Glomerular visceral epithelial cell (primary cell): Measurements from ENCODE around the gene GMPPB.
"Not testable (repeated sequence)": the region's sequence is repeated elsewhere in the genome, so short reads cannot be mapped to it uniquely, and the experiment has no call there.

Experiments used
- DNase-seq: peaks from one replicate; pipeline ENCODE4 v3.0.0-alpha.2; 2016; ENCODE audit errors: extremely low spot score

GMPPB gene

DNA sequence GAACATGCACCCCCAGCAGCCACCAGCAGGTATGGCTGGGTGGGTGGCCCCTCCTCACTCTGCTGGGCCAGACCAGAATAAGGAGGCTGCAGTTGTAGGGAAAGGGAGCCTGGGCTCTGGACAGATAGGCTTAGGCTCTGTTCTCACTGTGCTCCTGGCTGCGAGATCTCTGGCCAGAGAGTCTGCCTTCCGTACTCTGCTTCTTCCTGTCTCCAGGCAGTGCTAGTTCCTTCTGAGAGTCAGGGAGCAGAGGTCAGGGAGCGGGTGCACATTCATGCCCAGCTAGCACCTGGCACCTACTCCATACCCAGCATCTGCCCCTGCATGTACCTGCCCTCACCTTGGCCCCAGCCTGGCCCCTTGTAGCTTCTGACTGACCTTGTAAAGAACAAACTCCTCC is 32.3 kb downstream of the GMPPB start:
- DNase-seq: not testable (repeated sequence)

- not testable (repeated sequence) for DNase-seq
Observed at GRCh38 chr3:49690856-49691255, 32.9 kb downstream of the GMPPB start.

- not testable (repeated sequence) for DNase-seq
Observed at GRCh38 chr3:49689908-49690624, 33.7 kb downstream of the GMPPB start.

GRCh38 chr3:49689046-49689907 is 34.5 kb downstream of the GMPPB start, which contains the start of the genes MST1 and RNF123:
MST1 (minus strand) TSS chr3:49689474; CDS start chr3:49688691, 783 bp downstream.
RNF123 (plus strand) TSS chr3:49689557; CDS start chr3:49691166, 1,609 bp downstream.
- DNase-seq: peak; percentile 88

DNA sequence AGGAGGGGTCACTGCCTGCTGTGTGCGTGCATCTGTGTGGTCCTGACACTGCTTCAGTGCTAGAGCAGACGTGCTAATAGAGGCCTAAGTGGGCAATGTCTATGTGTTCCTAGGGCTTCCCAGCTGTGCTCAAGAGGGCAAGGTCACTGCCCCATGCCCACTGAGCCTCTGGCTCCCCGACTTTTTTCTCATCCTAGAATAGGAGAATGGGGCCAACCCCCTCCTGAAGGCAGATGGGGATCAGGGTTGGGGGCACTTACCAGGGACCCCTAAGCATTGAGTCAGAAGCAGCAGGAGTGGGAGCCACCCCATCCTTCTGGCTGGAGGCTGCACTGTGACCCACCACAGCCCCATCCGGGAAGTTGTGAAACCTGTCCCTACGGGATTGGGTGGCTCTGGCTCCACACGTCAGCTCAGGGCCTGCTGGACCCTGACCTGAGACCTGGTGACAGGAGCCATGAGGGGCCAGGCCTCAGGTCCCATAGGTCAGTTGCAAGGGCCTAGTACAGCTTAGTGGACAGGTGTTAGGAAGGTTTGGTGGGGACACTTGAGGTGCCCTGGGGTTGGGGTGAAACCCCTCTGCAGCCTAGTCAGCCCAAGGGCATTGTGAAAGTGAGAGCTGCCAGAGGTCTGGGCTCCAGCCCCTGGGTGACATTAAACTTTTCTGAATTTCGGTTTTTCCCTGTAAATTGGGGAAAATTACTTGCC is 35.3 kb downstream of the GMPPB start:
- DNase-seq: not testable (repeated sequence)

GRCh38 chr3:49687424-49687795 is 36.3 kb downstream of the GMPPB start:
- not testable (repeated sequence) for DNase-seq

DNA sequence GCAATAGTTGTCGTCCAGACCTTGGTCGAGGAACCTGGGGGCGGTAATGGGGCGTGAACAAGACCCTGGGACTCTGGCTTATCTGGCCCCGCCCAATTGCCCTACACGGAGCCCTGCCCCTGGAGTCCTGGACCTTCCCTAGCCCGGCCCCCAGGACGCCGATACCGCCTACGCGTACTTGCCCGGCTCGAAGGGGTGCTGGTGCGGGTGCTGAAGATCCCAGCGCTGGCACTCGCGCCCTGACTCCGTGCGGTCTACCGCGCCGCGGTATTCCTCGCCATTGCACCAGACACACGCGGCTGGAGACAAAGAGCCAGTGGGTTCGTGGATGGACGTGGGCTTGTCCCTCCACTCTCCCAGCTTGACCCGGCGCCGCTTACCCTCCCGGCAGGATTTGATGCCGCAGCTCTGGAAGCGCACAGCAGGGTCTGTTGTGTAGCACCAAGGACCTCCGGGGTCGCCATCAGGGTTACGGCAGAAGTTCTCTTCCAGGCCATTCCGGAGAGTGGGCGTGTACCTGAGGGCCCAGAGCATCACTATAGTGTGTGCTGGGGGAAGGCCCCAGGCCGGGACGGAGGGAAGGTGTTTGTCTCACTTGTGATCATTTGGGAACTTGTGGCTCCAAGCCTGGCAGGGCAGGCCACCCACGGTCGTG is 36.9 kb downstream of the GMPPB start:
- DNase-seq: not testable (repeated sequence)

DNA sequence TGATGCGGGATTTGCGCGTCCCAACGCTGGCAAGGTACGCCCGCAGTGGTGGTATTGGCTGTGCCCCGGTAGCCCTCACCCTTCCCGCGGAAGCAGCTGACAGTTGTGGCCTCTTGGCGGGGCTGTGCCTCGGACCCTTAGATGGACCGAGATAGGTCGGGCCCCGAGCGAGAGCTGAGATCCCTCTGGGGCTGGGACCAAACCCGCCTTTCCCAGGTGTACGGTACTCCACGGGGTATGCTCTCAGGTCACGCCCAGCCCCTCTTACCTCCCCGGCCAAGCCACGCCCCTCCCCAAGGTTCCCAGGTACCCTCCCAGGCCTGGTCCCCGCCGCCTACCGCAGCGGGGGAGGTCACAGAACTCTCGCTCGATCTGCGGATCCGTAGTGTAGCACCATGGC is 37.4 kb downstream of the GMPPB start:
- DNase-seq: not testable (repeated sequence)

DNA sequence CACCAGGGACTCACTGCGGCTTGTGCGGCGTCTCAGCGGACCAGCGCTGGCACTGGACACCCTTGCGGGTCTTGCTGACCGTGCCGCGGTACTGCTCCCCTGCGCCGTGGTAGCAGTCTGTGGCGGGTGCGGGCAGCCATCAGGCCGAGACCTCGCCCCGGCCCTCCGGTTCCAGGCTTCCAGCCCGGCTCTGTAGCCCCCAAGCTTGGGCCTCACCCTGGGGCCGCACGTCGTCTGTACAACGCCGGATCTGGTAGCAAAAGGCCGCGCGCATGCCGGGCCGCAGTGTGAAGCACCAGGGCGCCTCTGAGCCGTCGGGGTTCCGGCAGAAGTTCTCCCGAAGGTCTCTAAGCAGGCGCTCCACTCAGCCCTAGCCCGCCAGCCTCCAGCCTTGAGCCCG is 37.9 kb downstream of the GMPPB start:
- not testable (repeated sequence) for DNase-seq

DNA sequence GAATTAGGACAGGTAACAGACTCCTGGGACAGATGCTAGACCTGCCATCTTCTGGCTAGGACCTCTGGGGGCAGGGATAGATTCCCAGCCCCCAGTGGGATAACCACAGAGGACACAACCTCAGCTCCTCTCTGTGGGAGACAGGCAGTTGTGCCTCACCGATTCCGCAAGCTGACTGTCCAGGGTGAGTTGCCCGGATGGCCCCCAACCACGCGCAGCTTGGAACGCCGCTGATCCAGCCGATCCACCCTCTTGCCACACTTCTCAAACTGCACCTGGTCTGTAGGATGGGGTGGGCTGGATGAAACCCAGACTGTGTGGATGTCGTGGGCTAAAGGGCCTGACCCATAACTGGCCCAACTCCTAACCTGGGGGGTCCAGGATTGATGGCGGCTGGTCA is 38.6 kb downstream of the GMPPB start:
- not testable (repeated sequence) for DNase-seq

GRCh38 chr3:49684453-49684852 is 39.3 kb downstream of the GMPPB start:
- not testable (repeated sequence) for DNase-seq

DNA sequence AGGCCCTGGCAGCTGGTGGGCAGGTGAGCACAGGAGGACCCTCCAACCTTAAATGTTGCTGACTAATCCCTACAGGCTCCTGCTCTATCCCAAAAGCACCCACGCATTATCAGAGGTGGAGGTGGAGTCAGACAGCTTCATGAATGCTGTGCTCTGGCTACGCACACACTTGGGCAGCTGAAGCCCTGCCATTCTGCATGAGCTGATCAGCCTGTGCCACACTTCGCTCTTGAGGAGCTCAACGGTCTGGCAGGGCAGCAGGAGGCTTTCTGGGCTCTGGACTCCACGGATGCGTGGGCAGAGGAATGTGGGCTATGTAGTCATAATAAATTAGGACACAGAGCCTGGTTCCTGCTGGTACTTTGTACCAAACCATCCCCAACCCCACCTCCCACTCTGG is 40.6 kb downstream of the GMPPB start:
- peak; percentile 72 for DNase-seq

- no peak for DNase-seq
Observed at GRCh38 chr3:49681543-49681942, 42.2 kb downstream of the GMPPB start.

- DNase-seq: no peak
Observed at GRCh38 chr3:49681232-49681522, 42.6 kb downstream of the GMPPB start.

DNA sequence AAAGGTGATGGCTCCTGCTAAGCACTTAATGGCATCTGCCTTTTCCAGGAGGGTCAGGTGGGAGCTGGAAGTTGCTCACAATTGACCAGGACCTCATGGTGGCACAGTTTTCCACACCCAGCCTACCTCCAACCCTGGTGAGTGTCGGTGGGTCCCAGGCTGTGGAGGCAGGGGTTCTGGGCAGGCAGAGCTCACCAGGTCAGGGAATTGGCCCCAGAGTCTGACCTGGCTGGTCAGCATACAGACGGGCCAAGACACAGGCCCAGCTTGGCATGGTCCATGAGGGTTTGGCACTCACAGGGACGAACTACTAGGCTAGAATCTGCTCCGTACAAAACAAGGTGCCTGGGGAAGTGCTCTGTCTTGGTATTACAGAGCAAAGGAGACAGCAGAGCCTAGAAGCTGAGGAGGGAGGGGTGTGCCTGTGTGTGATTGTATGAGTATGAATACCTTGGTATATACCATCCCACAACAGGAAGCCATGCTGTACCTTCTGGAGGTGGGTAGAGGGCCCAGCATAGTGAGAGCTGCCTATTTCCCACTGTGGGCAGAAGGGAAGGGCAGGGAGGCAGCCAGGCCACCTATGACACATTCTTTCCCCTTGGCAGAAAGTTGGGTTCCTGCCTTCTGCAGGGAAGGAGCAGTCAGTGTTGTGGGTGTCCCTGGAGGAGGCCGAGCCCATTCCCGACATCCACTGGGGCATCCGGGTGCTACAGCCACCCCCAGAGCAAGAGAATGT is 43.1 kb downstream of the GMPPB start:
- no peak for DNase-seq

- DNase-seq: no peak
Observed at GRCh38 chr3:49675912-49676311, 47.8 kb downstream of the GMPPB start.

GRCh38 chr3:49674497-49674983 is 49.2 kb downstream of the GMPPB start:
- DNase-seq: no peak

GRCh38 chr3:49673715-49674496 is 49.8 kb downstream of the GMPPB start, which contains the start of gene APEH:
APEH (plus strand) TSS chr3:49674351; CDS start chr3:49674402, 51 bp downstream.
- peak; percentile 98 for DNase-seq

GRCh38 chr3:49673121-49673714 is 50.5 kb downstream of the GMPPB start:
- peak; percentile 32 for DNase-seq
